Kidney (tissue), 14 donors: ENCODE data around the gene LMO1. TPM values are rescaled to one million over a fixed set of nuclear protein-coding genes. Genes with fewer than 3 reads are reported as not detected.

ENCODE experiments used
- DNase-seq, 5 donors: peaks; one replicate each; pipeline ENCODE4 v3.0.0-alpha.2; 2013 to 2020
- FAIRE-seq: peaks from 2 replicates; lab custom pipeline; 2012; peaks lifted over from hg19 to GRCh38; lab: Jason Lieb, UNC
- H3K27ac ChIP-seq, 2 donors: one replicate each; pipeline ENCODE4 v1.7.0; 2013; ENCODE audit warnings: low read depth in 2 of 2, low read length in 2 of 2, inconsistent platforms in 1 of 2
- H3K27me3 ChIP-seq: one replicate; pipeline ENCODE4 v1.7.1; 2013; ENCODE audit warnings: low read length, inconsistent platforms; ENCODE audit not compliant: control insufficient read depth, insufficient read depth
- H3K36me3 ChIP-seq, 3 donors: one replicate each; pipeline versions ENCODE4 v1.7.0 to v1.7.1; 2013; ENCODE audit warnings: low read length in 3 of 3, control low read depth in 1 of 3, inconsistent platforms in 1 of 3; ENCODE audit not compliant: insufficient read depth in 3 of 3, control insufficient read depth in 2 of 3
- H3K4me1 ChIP-seq, 3 donors: one replicate each; pipeline versions ENCODE4 v1.7.0 to v1.7.1; 2013; ENCODE audit warnings: low read length in 3 of 3, inconsistent platforms in 1 of 3, low read depth in 1 of 3; ENCODE audit not compliant: control insufficient read depth in 2 of 3, insufficient read depth in 2 of 3
- H3K4me3 ChIP-seq, 3 donors: one replicate each; pipeline versions ENCODE4 v1.7.0 to v1.8.1; 2013; ENCODE audit warnings: low read length in 3 of 3, control low read depth in 1 of 3, inconsistent platforms in 1 of 3
- H3K9ac ChIP-seq, 3 donors: one replicate each; pipeline versions ENCODE4 v1.7.0 to v1.7.1; 2013; ENCODE audit warnings: low read length in 3 of 3, control low read depth in 1 of 3, inconsistent platforms in 1 of 3
- H3K9me3 ChIP-seq, 3 donors: one replicate each; pipeline versions ENCODE4 v1.7.0 to v1.7.1; 2013; ENCODE audit warnings: low read length in 3 of 3, control low read depth in 1 of 3, inconsistent platforms in 1 of 3; ENCODE audit not compliant: control insufficient read depth in 2 of 3, insufficient read depth in 1 of 3
- CTCF ChIP-seq: IDR thresholded peaks from 3 replicates; pipeline ENCODE4 v1.5.1; 2012; ENCODE audit warnings: mild to moderate bottlenecking, moderate library complexity, borderline replicate concordance; ENCODE audit not compliant: insufficient read depth; ENCODE audit errors: extremely low read depth
- intact Hi-C: fragments of 100-400 bp; cut with DNase I; formaldehyde crosslinking; loops from one replicate; pipeline ENCODE4 v1.11.1; 2022
- polyA plus RNA-seq: library from polyadenylated mRNA; stranded (reverse); fragments of 350-450 nt; fragmentation: Illumina TruSeq; extraction: RNeasy Lipid Tissue Mini Kit (QIAGEN cat#74804); gene quantifications from one replicate; pipeline ENCODE4 v1.2.3, GENCODE V29; 2014; ENCODE audit warnings: low read depth, low replicate concordance; ENCODE audit not compliant: insufficient read depth
- total RNA-seq: library from RNA; stranded (reverse); fragmentation: NEBNext Ultra II Directional; extraction: Animal tissue kit (Norgen Biotek cat#: 25700); gene quantifications from one replicate; pipeline ENCODE4 v1.2.1, GENCODE V29; 2021
- donor health status: control.
- donor health status: control.
- donor health status: control.
- donor health status: control.
- donor health status: control.
- donor health status: DM: yes; HTN: yes; CAD: no.
- donor health status: Normal renal cell carcinoma (clear cell type).

The LMO1 gene
- total and polyA plus RNA-seq, 2 donors from 2014 or later: 0.95 TPM; not detected in 1

GRCh38 chr11:8234910-8235309 lies 28.8 kb downstream of the LMO1 start:
- intact Hi-C loops: no loop called here
- H3K4me1 ChIP-seq: no peaks in the 10 kb centered on the region
- TF ChIP-seq CTCF: no peak
- no peaks in the 10 kb centered on the region for H3K9me3 ChIP-seq
- H3K27me3 ChIP-seq: no peaks in the 10 kb centered on the region
- H3K4me3 ChIP-seq: no peak overlapping the region
- no peaks in the 10 kb centered on the region for H3K36me3 ChIP-seq
- DNase-seq (no peak), FAIRE-seq (no peak)
- no peak overlapping the region for H3K27ac ChIP-seq
- H3K9ac ChIP-seq: no peak overlapping the region

GRCh38 chr11:8234425-8234821 lies 29.3 kb downstream of the LMO1 start:
- FAIRE-seq (no peak), DNase-seq (peak in 1 of 5 donors; percentile 65)
- H3K9ac ChIP-seq: no peak overlapping the region
- intact Hi-C loops: no loop called here
- H3K27me3 ChIP-seq: no peaks in the 10 kb centered on the region
- no peak for TF ChIP-seq CTCF
- no peaks in the 10 kb centered on the region for H3K9me3 ChIP-seq
- H3K27ac ChIP-seq: no peak overlapping the region
- H3K4me3 ChIP-seq: no peak overlapping the region
- H3K4me1 ChIP-seq: no peaks in the 10 kb centered on the region
- H3K36me3 ChIP-seq: no peaks in the 10 kb centered on the region

GRCh38 chr11:8233691-8234424 lies 29.8 kb downstream of the LMO1 start:
- Histone ChIP-seq H3K36me3 (no peaks in the 10 kb centered on the region), H3K9ac (no peak overlapping the region), H3K27me3 (no peaks in the 10 kb centered on the region), H3K9me3 (no peaks in the 10 kb centered on the region), H3K27ac (no peak overlapping the region), H3K4me1 (no peaks in the 10 kb centered on the region), H3K4me3 (no peak overlapping the region)
- intact Hi-C loops: no loop called here
- DNase-seq: peak in 1 of 5 donors; percentile 81
- no peak for FAIRE-seq
- no peak for TF ChIP-seq CTCF
